CD4-positive, alpha-beta T cell treated with Interleukin-17A for 1 hour (primary cell): ENCODE measurements around the gene SNX22.
"Not testable (repeated sequence)": the region's sequence is repeated elsewhere in the genome, so short reads cannot be mapped to it uniquely, and the experiment has no call there.

Source experiments
- DNase-seq: peaks from one replicate; pipeline ENCODE4 v3.0.0-alpha.2; 2020

Gene SNX22

DNA sequence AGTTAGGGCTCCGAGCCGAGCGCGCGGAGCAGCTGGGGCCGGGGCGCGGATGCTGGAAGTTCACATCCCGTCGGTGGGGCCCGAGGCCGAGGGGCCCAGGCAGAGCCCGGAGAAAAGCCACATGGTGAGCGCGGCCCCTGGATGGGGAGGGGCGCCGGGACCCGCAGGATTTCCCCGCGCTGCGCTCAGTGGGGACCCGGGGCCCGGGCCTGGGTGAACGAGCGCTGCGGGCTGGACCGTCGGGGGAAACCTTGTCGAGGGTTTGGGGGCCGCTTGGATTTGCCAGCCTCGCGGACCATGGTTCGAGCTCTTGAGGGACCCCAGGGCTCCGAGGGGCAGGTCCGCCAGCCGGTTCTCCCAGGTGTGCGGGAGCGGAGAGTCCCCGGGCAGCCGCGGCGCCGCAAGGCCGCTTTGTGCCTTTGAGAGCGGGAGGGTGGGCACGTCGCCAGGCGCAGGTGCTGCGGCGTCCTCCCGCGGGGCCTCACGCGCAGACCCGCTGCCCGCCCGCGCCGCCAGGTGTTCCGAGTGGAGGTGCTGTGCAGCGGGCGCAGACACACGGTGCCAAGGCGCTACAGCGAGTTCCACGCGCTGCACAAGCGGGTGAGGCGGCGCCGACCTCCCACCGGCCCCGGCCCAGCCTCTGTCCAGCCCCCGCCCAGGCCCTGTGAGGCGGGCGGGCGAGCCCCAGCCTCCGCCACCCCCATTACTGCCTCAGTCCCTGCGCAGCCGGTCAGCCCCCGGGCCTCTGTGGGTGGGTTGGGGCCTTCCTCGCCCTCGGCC lies at the start of gene SNX22:
SNX22 (plus strand) TSS at position 5 of the 780 bp plus-strand sequence; CDS start at position 50, 45 bp downstream.
- DNase-seq: peak; percentile 26

GRCh38 chr15:64102497-64102896 lies 49.0 kb upstream of the SNX22 start:
- no peak for DNase-seq

DNA sequence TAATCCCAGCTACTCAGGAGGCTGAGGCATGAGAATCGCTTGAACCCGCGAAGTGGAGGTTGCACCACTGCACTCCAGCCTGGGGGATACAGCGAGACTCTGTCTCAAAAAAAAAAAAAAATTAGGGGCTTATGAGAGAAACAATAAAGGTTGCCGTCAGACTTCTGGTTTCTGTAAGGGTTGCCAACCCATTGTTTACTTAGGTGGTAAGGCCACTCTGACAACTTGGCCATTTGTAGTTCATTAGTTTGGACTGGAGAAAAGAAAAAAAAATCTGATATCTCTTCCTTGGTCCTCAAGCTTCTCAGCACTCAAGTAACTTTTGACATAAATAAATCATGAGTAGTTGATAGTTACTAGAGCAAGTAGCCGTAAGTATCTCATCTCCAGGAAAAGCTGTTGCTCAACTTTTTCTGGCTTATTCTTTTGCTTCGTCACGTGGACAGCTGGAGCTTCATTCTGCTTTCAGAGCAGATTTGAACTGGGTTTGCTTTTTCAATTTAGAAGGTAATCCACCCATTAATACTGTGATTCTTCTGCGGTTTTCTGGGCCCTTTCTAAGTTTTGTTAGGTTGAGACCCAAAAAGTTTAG lies 46.3 kb upstream of the SNX22 start:
- no peak for DNase-seq

DNA sequence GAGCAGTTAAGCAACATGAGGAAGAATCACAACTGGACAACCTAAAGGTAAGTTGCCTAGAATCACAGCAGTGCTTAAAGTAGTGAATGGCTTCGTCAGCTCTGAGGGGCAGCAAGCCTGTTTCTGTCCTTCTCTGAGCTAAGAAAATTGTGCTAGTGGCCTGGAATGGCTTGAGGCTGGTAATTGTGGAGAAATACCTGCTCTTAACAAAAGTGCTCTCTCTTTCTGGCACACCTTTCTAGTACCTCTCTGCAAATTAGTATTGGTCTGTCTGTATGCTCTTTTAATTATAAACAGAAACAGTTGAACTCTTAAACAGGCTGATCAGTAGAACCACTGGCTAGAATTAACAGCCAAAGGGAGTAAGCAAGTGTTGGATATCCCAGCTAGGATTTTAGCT lies 44.2 kb upstream of the SNX22 start:
- no peak for DNase-seq

DNA sequence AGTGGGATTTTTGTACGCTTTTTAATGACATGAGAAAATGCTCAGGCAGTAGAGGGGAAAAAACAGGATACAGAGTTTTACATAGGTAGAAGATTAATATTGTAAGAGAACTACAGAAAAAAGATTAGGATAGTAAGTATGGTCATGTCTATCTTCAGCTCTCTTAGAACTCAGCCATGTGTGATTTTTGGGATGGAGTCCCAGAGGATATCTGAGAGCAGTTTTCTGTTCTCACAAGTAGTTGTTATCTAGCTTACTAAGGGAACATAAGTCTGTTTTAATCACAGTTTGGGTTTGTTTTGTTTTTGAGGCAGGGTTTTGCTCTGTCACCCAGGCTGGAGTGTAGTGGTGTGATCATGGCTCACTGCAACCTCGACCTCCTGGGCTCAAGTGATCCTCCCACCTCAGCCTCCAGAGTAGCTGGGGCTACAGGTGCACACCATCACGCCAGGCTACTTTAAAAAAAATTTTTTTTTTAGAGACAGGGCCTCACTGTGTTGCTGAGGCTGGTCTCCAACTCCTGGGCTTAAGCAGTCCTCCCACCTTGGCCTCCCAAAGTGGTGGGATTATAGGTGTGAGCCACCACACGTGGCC lies 41.3 kb upstream of the SNX22 start:
- DNase-seq: not testable (repeated sequence)

DNA sequence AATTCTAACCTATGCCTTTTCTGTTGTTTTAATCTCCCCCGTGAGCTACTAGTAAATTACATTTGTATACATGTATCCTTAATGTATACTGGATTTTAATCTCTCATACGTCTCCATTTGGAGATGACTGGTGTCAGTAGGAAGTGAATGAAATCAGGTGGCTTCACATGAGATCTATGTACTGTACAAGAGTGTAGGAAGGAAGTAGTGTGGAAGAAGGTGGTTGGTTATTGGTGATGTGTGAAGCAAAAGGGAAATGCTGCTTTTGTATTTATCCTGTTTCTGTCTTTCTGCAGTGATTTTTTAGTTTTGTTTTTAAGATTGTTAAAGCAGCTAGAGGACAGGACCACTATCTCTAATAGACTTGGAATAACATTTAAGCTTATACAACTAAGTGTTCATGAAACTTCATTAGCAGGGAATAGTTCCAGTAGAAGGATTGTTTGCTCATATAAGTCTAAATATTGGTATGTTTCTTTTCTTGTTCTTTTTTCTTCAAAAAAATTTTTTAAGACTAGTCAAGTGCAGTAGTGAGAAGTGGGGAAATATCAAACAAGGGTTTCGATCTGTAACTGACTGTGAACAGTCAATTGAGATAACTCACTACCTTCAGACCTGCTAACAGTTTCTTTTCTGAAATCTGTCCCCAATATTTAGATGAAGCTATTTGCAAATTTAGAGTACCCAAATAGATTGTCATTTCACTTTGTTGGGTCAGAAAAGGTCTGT lies 40.4 kb upstream of the SNX22 start:
- DNase-seq: peak; percentile 25

GRCh38 chr15:64111679-64112050 lies 39.9 kb upstream of the SNX22 start:
- DNase-seq: no peak

- DNase-seq: no peak
These were observed 39.3 kb upstream of the SNX22 start for GRCh38 chr15:64112073-64112772.

DNA sequence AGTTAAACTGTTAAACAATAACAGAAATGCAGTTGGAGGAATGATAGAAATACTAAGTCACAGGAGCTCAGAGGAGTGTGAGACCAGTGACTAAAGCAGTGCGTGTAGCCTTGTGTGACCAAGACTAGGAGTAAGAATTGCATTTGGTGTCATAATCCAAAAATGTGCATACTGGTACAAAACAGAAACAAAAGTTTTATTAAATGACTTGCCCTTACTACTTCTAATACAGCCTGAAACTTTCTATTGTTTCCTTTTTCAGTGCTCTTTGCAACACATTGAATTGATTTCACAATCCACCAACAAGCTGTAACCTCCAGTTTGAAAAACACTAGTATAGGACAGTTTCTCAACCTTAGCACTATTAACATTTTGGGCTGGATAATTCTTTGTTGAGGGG lies 38.6 kb upstream of the SNX22 start:
- no peak for DNase-seq

GRCh38 chr15:64117759-64118487 lies 33.6 kb upstream of the SNX22 start:
- DNase-seq: no peak

- DNase-seq: not testable (repeated sequence)
These were observed 31.2 kb upstream of the SNX22 start for GRCh38 chr15:64120322-64120721.

DNA sequence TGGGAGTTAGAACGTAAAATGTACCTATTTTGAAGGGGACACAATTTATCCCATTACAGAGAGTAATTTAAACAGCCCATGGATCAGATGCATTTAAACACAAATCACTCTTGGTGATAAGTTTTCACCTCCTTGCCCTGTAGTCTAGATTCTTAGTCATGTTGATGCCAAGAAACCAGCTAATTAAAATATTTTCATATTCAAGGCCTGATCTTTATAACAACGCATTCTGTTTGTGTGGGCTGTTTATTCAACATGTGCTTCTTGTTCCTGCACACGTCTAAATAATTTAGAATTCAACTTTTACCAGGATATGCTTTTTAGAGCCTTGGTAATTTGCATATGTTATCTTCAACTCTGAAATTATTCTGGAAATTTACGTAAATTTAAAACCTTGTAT lies 29.9 kb upstream of the SNX22 start:
- no peak for DNase-seq

DNA sequence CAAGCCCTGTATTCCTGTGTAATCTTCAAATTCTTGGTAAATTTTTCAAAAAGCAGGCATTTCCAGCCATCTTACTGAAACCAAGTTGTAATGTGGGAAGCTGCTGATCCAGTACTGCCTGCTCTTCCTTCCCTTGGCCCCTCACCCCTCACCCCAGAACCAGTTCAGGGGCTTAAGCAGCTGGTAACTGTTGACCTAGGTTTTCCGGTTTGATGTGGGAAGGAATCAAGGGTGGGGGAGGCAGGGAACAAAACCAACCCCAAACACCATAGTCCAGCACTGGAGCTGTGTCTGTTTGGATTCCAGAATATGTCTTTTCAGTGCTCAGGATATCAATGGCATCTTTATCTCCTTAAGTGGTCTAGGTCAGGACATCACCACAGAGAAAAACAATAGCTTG lies 29.1 kb upstream of the SNX22 start:
- no peak for DNase-seq

DNA sequence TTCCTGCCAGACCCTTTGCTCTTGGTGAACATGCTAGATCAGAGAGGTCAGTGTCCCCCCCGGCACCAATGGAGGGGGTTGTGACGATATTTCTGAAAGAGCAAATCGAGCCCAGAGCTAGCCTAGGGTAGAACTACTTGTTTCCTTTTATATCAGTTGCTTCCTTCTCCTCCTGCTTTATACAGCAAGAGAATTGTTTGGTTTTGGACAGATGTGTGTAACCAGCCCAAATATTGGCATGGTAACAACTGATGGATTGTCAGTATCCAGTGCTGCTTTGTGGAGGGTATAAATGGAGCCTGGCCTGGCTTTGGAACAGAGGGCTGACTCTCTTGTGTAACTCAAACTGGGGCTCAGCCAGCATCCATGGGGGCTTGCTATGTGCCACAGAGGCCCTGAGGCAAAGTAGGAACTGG lies 28.6 kb upstream of the SNX22 start:
- no peak for DNase-seq

DNA sequence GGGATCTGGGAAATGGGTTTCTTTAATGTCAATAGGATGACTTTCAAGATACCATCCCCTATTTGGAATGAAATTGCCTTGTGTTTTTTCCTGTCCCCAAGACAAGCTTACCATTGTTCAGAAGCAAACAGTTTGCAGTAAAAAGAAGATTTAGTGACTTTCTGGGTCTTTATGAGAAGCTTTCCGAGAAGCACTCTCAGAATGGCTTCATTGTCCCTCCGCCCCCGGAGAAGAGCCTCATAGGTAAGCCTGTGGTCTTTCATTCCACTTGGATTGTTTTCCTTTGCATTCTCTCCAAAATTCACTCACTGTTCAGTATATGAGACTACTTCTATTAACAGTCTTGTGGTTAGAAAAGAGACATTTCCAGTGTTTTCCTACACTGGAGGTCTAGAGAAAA lies 25.6 kb upstream of the SNX22 start:
- DNase-seq: no peak

- no peak for DNase-seq
These were observed 23.8 kb upstream of the SNX22 start for GRCh38 chr15:64127521-64128270.

GRCh38 chr15:64130159-64130558 lies 21.4 kb upstream of the SNX22 start:
- DNase-seq: no peak

DNA sequence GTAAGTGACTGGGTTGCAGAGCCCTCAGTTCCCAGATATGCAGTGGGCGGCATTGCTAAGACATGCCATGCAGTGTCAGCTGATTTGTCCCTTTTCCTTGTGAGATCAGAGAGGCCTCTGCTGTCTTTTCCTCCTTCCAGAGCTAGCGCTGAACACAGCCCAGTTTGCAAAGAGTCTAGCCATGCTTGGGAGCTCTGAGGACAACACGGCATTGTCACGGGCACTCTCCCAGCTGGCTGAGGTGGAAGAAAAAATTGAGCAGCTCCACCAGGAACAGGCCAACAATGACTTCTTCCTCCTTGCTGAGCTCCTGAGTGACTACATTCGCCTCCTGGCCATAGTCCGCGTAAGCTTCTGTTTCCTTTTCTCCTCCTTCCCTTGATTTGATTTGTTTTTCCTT lies 20.0 kb upstream of the SNX22 start:
- DNase-seq: no peak

DNA sequence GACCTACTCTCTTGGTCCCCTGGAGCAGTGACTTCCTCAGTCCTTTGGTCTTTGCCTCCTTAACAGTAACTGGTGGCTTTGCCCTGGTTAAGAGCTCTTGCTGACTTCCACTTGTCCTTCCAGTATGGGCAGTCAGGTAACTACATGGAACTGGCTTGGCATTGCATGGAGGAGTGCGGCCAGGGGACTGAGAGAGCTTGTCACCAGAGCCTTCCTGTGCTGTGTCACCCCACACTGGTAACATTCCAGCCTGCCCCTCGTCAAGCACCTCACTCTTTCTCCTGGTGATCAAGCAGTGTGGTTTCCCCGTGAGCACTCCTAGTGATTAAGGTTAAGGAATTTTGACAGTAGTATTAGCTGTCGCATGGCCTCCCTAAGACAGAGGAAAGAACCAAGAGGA lies 19.3 kb upstream of the SNX22 start:
- no peak for DNase-seq

DNA sequence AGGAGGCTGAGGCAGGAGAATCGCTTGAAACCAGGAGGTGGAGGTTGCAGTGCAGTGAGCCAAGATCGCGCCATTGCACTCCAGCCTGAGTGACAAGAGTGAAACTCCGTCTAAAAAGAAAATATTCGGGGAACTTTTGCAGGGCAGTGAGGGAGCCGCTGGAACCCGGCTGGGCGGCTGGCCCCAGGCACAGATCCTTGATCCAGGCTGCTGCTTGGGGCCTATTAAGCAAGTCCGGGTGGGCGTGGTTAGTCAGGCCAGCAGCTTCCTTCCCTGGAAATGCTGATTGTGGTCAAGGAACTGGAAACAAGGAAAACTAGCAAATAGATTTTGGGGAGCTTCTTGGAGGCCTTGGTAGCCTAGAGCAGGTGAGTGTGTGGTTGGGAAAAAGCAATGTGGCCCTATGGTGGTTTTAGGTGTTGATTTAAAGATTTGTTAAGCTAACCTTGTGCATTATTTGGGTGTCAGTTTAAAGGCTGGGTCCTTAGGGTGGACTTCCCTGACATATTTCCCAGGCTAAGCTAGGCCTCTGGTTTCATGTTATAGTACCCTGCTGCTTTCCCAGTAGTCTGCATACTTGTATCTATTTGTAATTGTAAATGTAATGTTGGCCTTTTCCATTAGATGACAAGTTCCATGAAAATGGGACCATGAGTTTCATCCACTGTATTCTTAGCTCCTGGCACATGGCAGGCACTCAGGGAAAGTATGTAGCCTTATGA lies 17.7 kb upstream of the SNX22 start:
- no peak for DNase-seq

- DNase-seq: no peak
These were observed 17.1 kb upstream of the SNX22 start for GRCh38 chr15:64134345-64134829.
